Left ventricle myocardium inferior (tissue), 1 donor: ENCODE data around the gene PPP2R2B. TPM values are rescaled to one million over a fixed set of nuclear protein-coding genes. Genes with fewer than 3 reads are reported as not detected.

Source experiments
- DNase-seq: peaks from one replicate; pipeline ENCODE4 v3.0.0-alpha.2; 2020
- H3K27ac ChIP-seq: fragments of 200-600 bp; replicated peaks from 2 replicates; pipeline ENCODE4 v1.8.0; 2021
- H3K27me3 ChIP-seq: fragments of 200-600 bp; 2 replicates; pipeline ENCODE4 v1.8.0; 2021; ENCODE audit warnings: low read depth
- H3K36me3 ChIP-seq: fragments of 200-600 bp; 2 replicates; pipeline ENCODE4 v1.8.0; 2021
- H3K4me1 ChIP-seq: fragments of 200-600 bp; 2 replicates; pipeline ENCODE4 v1.8.0; 2021
- H3K4me3 ChIP-seq: fragments of 200-600 bp; 2 replicates; pipeline ENCODE4 v1.8.0; 2021; ENCODE audit warnings: mild to moderate bottlenecking, moderate library complexity
- H3K9me3 ChIP-seq: fragments of 200-600 bp; replicated peaks from 2 replicates; pipeline ENCODE4 v1.8.0; 2021
- CTCF ChIP-seq: fragments of 200-600 bp; IDR thresholded peaks from 2 replicates; pipeline ENCODE4 v1.8.0; 2021; ENCODE audit warnings: antibody characterized with exemption, mild to moderate bottlenecking, borderline replicate concordance
- intact Hi-C: fragments of 100-400 bp; cut with micrococcal nuclease; formaldehyde crosslinking; loops from one replicate; pipeline ENCODE4 v1.11.0; 2022
- total RNA-seq: library from RNA; stranded (reverse); fragmentation: NEBNext Ultra II Directional; extraction: Animal tissue kit (Norgen Biotek cat#: 25700); gene quantifications from one replicate; pipeline ENCODE4 v1.2.1, GENCODE V29; 2021
- donor health status: DM: no; HTN: yes; CAD: no; lungs with severe emphysema.

PPP2R2B gene
- total RNA-seq, 1 donor from 2014 or later, result 0.11 TPM

- H3K4me3 ChIP-seq, result no peak overlapping the region
- DNase-seq, result no peak
- H3K9me3 ChIP-seq, result no peaks in the 10 kb centered on the region
- no peaks in the 10 kb centered on the region for H3K4me1 ChIP-seq
- no peaks in the 10 kb centered on the region for H3K36me3 ChIP-seq
- no peaks in the 10 kb centered on the region for H3K27me3 ChIP-seq
- no peak for TF ChIP-seq CTCF
- intact Hi-C loops, result no loop called here
- H3K27ac ChIP-seq, result no peak overlapping the region
These were observed 26.3 kb upstream of the PPP2R2B start for GRCh38 chr5:146904890-146905289.

GRCh38 chr5:146903789-146904188 is 25.2 kb upstream of the PPP2R2B start:
- Histone ChIP-seq H3K27ac (no peak overlapping the region), H3K27me3 (no peaks in the 10 kb centered on the region), H3K36me3 (no peaks in the 10 kb centered on the region), H3K4me1 (no peaks in the 10 kb centered on the region), H3K9me3 (no peaks in the 10 kb centered on the region), H3K4me3 (no peak overlapping the region)
- no peak for TF ChIP-seq CTCF
- intact Hi-C loops, result no loop called here
- DNase-seq, result no peak

GRCh38 chr5:146902471-146902870 is 23.9 kb upstream of the PPP2R2B start:
- no peak overlapping the region for H3K27ac ChIP-seq
- no peaks in the 10 kb centered on the region for H3K4me1 ChIP-seq
- H3K27me3 ChIP-seq, result no peaks in the 10 kb centered on the region
- no peak for DNase-seq
- TF ChIP-seq CTCF, result no peak
- H3K36me3 ChIP-seq, result no peaks in the 10 kb centered on the region
- H3K9me3 ChIP-seq, result peaks cover 8% of the 10 kb centered on the region
- H3K4me3 ChIP-seq, result no peak overlapping the region
- intact Hi-C loops, result no loop called here

- intact Hi-C loops, result no loop called here
- Histone ChIP-seq H3K4me3 (no peak overlapping the region), H3K9me3 (peaks cover 8% of the 10 kb centered on the region), H3K27ac (no peak overlapping the region), H3K27me3 (no peaks in the 10 kb centered on the region), H3K36me3 (no peaks in the 10 kb centered on the region), H3K4me1 (no peaks in the 10 kb centered on the region)
- TF ChIP-seq CTCF, result no peak
- no peak for DNase-seq
These were observed 18.5 kb upstream of the PPP2R2B start for GRCh38 chr5:146897061-146897460.

- Histone ChIP-seq H3K27me3 (no peaks in the 10 kb centered on the region), H3K9me3 (peaks cover 8% of the 10 kb centered on the region), H3K27ac (no peak overlapping the region), H3K4me1 (no peaks in the 10 kb centered on the region), H3K36me3 (no peaks in the 10 kb centered on the region), H3K4me3 (no peak overlapping the region)
- TF ChIP-seq CTCF, result no peak
- DNase-seq, result no peak
- intact Hi-C loops, result no loop called here
These were observed 16.4 kb upstream of the PPP2R2B start for GRCh38 chr5:146894753-146895521.
